WTC11 (cell line): Measurements from ENCODE around the gene NECTIN4.

Experiments used
- NR3C1 ChIP-seq: sonication (generic); formaldehyde crosslinking; conservative IDR thresholded peaks from 2 replicates; pipeline ENCODE4 v1.8.1; 2023; ENCODE audit warnings: low read depth, mild to moderate bottlenecking, missing genetic modification reagents
- ZNF121 ChIP-seq: sonication (generic); formaldehyde crosslinking; IDR thresholded peaks from 2 replicates; pipeline ENCODE4 v1.8.0; 2023; ENCODE audit warnings: missing genetic modification reagents

DNA sequence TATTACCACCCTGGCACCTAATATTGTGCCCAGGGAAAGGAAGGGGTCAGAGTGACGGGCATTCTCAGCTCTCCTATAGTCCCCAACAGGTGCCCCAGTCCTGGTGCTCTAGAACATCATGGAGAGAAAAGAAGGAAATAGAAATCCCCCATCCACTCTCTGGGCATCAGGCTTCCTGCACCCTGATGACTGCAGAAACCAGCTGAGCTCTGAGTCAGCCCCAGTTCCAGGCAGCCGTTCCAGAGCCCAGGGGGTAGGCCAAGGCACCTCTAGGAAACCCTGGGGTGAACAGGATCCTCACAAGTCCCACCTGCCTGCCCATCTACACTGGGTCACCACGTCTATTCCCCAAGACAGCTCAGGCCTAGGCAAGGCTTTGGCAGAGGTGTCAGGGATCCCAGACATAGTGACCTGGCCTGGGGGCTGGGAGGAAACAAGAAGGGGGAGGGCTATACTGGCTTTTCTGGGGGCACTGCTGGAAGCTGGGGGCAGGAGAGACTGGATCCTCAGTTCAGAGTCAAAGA is 709 bp downstream of the NECTIN4 start:
- TF ChIP-seq NR3C1 (no peak), ZNF121 (CRISPR knock-in tag) (no peak)
